NCI-H82 (cell line): ENCODE results near the gene SRPRB.
"Not testable (repeated sequence)": the region's sequence is repeated elsewhere in the genome, so short reads cannot be mapped to it uniquely, and the experiment has no call there.

Experiments
- DNase-seq: peaks from one replicate; lab custom pipeline; 2025; lab: John Stamatoyannopoulos, UW

The SRPRB gene

GRCh38 chr3:133777807-133778568 is 27.6 kb upstream of the SRPRB start:
- no peak for DNase-seq

GRCh38 chr3:133779626-133780203 is 25.9 kb upstream of the SRPRB start:
- DNase-seq = no peak

GRCh38 chr3:133780756-133781155 is 24.9 kb upstream of the SRPRB start:
- DNase-seq = not testable (repeated sequence)

GRCh38 chr3:133781570-133781969 is 24.0 kb upstream of the SRPRB start:
- DNase-seq = no peak

GRCh38 chr3:133782454-133782853 is 23.2 kb upstream of the SRPRB start:
- DNase-seq = no peak

- no peak for DNase-seq
These were observed 21.9 kb upstream of the SRPRB start for GRCh38 chr3:133783762-133784161.

GRCh38 chr3:133788024-133788423 is 17.6 kb upstream of the SRPRB start:
- no peak for DNase-seq

GRCh38 chr3:133792171-133792763 is 13.3 kb upstream of the SRPRB start:
- peak; percentile 33 for DNase-seq

GRCh38 chr3:133797396-133798105 is 8.1 kb upstream of the SRPRB start:
- DNase-seq = no peak

- DNase-seq = peak; percentile 39
These were observed 5.6 kb upstream of the SRPRB start for GRCh38 chr3:133799794-133800585.

- no peak for DNase-seq
These were observed 2.1 kb upstream of the SRPRB start for GRCh38 chr3:133803469-133803868.

GRCh38 chr3:133804896-133805295 is 719 bp upstream of the SRPRB start:
- no peak for DNase-seq

- DNase-seq = no peak
These were observed 272 bp upstream of the SRPRB start for GRCh38 chr3:133805384-133805701.

GRCh38 chr3:133812872-133813271 is 7.3 kb downstream of the SRPRB start:
- DNase-seq = no peak

- no peak for DNase-seq
These were observed 9.8 kb downstream of the SRPRB start for GRCh38 chr3:133815386-133815785.

GRCh38 chr3:133820129-133820528 is 14.5 kb downstream of the SRPRB start:
- no peak for DNase-seq

GRCh38 chr3:133820889-133821675 is 15.5 kb downstream of the SRPRB start:
- no peak for DNase-seq

GRCh38 chr3:133821767-133822638 is 16.4 kb downstream of the SRPRB start:
- DNase-seq = peak; percentile 24

GRCh38 chr3:133824961-133825485 is 19.4 kb downstream of the SRPRB start:
- no peak for DNase-seq
